DOHH2 (cell line): ENCODE data around the gene PARD6B.
A peak's percentile ranks its signal among the peaks of the same experiment; 100 is the strongest.
"Not testable (repeated sequence)": the region's sequence is repeated elsewhere in the genome, so short reads cannot be mapped to it uniquely, and the experiment has no call there.

ENCODE experiments used
- H3F3A ChIP-seq: fragments of 200-600 bp; sonication (generic), shearing (Covaris generic); 2 replicates; pipeline ENCODE4 v1.6.0; 2016; ENCODE audit warnings: antibody characterized with exemption, mild to moderate bottlenecking; ENCODE audit not compliant: control insufficient read depth, insufficient read depth
- H3K27ac ChIP-seq: fragments of 200-600 bp; sonication (generic); 2 replicates; pipeline ENCODE4 v1.5.1; 2014; ENCODE audit warnings: low read depth, mild to moderate bottlenecking, low read length, moderate library complexity
- H3K27me3 ChIP-seq: fragments of 200-600 bp; sonication (generic); 2 replicates; pipeline ENCODE4 v1.6.1; 2014; ENCODE audit warnings: mild to moderate bottlenecking, low read length, mixed read lengths; ENCODE audit not compliant: control insufficient read depth
- H3K36me3 ChIP-seq: fragments of 200-600 bp; sonication (generic); 2 replicates; pipeline ENCODE4 v1.6.1; 2014; ENCODE audit warnings: mild to moderate bottlenecking, low read length, moderate library complexity, mixed read lengths; ENCODE audit not compliant: control insufficient read depth
- H3K4me1 ChIP-seq: fragments of 200-600 bp; sonication (generic); 2 replicates; pipeline ENCODE4 v1.6.1; 2014; ENCODE audit warnings: mild to moderate bottlenecking, low read length, mixed read lengths; ENCODE audit not compliant: control insufficient read depth
- H3K4me2 ChIP-seq: fragments of 200-600 bp; sonication (generic); 2 replicates; pipeline ENCODE4 v1.6.0; 2014; ENCODE audit warnings: mild to moderate bottlenecking, low read length, moderate library complexity
- H3K4me3 ChIP-seq: fragments of 200-600 bp; sonication (generic); 2 replicates; pipeline ENCODE4 v1.5.1; 2014; ENCODE audit warnings: mild to moderate bottlenecking, low read length, mixed read lengths
- H3K79me2 ChIP-seq: fragments of 200-600 bp; sonication (generic); 2 replicates; pipeline ENCODE4 v1.6.1; 2014; ENCODE audit warnings: mild to moderate bottlenecking, low read length, mixed read lengths; ENCODE audit not compliant: control insufficient read depth
- H3K9me2 ChIP-seq: fragments of 200-600 bp; sonication (generic); replicated peaks from 2 replicates; pipeline ENCODE4 v1.6.1; 2014; ENCODE audit warnings: mild to moderate bottlenecking, low read length, mixed read lengths; ENCODE audit not compliant: control insufficient read depth
- H3K9me3 ChIP-seq: fragments of 200-600 bp; sonication (generic); 2 replicates; pipeline ENCODE4 v1.6.1; 2014; ENCODE audit warnings: antibody characterized with exemption, low read length, mixed read lengths; ENCODE audit not compliant: control insufficient read depth, insufficient read depth
- H4K20me1 ChIP-seq: fragments of 200-600 bp; sonication (generic); 2 replicates; pipeline ENCODE4 v1.6.0; 2014; ENCODE audit warnings: low read depth, mild to moderate bottlenecking, antibody characterized with exemption, low read length, moderate library complexity; ENCODE audit not compliant: control insufficient read depth, insufficient read depth
- EZH2phosphoT487 ChIP-seq: fragments of 200-600 bp; sonication (generic); IDR thresholded peaks from 2 replicates; pipeline ENCODE4 v1.6.1; 2017; ENCODE audit warnings: borderline replicate concordance, mild to moderate bottlenecking, antibody characterized with exemption, low read length, moderate library complexity, mixed read lengths
- TF ChIP-seq, protein P1 (sequence below): fragments of 200-600 bp; sonication (generic); IDR thresholded peaks from one replicate; pipeline ENCODE4 v1.5.1; 2014; ENCODE audit warnings: antibody characterized with exemption, mild to moderate bottlenecking, low read depth, low read length; ENCODE audit not compliant: poor library complexity, severe bottlenecking

PARD6B gene

DNA sequence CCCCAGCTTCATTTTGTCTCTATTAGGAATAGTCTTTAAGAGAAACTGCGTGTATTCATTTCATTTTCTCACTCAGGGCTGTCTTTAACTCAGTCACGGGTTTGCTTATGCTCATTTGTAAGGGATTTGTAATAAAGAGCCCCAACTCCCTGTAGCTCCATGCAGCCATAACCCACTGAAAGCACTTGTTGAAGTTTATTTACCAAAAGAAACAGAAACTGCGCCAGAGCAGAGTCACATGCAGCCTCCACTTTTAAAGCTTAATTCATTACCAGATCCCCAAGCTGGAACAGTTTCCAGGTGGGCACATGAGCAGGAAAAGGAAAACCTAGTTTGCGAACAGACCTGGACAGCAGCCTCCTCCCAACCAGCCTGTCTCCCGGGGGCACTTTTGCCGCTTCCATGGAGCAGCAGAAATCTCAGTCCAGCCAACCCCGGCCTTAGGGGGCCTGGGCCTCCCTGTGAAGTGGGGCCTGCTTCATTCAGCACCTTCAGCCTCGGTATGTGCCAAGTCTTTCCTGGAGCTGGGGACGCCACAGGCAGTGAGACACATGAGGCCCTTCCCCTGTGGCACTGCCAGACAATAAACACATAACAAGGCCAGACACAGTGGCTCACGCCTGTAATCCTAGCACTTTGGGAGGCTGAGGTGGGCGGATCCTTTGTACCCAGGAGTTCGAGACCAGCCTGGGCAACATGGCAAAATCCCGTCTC lies 68.0 kb downstream of the PARD6B start:
- no peak for TF ChIP-seq EZH2phosphoT487
- TF ChIP-seq, protein P1, sequence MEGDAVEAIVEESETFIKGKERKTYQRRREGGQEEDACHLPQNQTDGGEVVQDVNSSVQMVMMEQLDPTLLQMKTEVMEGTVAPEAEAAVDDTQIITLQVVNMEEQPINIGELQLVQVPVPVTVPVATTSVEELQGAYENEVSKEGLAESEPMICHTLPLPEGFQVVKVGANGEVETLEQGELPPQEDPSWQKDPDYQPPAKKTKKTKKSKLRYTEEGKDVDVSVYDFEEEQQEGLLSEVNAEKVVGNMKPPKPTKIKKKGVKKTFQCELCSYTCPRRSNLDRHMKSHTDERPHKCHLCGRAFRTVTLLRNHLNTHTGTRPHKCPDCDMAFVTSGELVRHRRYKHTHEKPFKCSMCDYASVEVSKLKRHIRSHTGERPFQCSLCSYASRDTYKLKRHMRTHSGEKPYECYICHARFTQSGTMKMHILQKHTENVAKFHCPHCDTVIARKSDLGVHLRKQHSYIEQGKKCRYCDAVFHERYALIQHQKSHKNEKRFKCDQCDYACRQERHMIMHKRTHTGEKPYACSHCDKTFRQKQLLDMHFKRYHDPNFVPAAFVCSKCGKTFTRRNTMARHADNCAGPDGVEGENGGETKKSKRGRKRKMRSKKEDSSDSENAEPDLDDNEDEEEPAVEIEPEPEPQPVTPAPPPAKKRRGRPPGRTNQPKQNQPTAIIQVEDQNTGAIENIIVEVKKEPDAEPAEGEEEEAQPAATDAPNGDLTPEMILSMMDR, result no peak
- no peaks in the 10 kb centered on the region for H3K9me2 ChIP-seq
- H3K4me3 ChIP-seq, result peak overlapping the region; percentile 71
- peak overlapping the region; percentile 92 for H3K4me2 ChIP-seq
- H3K27ac ChIP-seq, result peak overlapping the region; percentile 95
- peaks cover 58% of the 10 kb centered on the region for H3F3A ChIP-seq
- H3K27me3 ChIP-seq, result no peaks in the 10 kb centered on the region
- no peaks in the 10 kb centered on the region for H4K20me1 ChIP-seq
- peaks cover 80% of the 10 kb centered on the region for H3K4me1 ChIP-seq
- H3K36me3 ChIP-seq, result peaks cover 81% of the 10 kb centered on the region
- H3K79me2 ChIP-seq, result peaks cover 94% of the 10 kb centered on the region
- no peaks in the 10 kb centered on the region for H3K9me3 ChIP-seq

DNA sequence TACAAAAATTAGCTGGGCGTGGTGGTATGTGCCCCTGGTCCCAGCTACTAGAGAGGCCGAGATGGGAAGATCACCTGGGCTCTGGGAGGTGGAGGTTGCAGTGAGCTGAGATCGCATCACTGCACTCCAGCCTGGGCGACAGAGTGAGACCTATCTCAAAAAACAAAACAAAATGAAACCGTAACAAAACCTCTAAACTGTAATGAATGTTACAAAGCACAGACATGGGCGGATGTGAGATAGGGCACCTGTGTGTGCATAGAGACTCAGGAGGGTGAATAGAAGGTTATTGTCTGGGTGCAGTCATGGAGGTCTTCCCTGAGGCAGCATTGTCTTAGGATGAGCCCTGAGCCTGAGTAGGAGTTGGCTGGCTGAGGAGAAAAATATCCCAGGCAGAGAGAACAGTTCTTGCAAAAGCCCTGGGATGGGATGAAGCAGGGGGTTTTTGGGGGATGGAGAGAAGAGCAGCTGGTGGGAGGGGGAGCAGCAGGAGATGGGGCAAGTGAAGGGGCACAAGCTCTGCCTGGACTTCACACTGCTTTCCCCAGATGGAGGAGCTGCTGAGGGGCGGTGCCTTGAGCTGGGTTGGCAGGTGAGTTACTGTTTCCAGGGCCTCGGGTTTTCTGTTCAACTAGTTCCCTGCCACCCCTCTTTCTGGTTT lies 68.6 kb downstream of the PARD6B start:
- peaks cover 83% of the 10 kb centered on the region for H3K4me1 ChIP-seq
- peaks cover 83% of the 10 kb centered on the region for H3K36me3 ChIP-seq
- peak overlapping the region; percentile 92 for H3K4me2 ChIP-seq
- H3K4me3 ChIP-seq, result peak overlapping the region; percentile 71
- no peaks in the 10 kb centered on the region for H3K27me3 ChIP-seq
- H3K27ac ChIP-seq, result peak overlapping the region; percentile 95
- H4K20me1 ChIP-seq, result no peaks in the 10 kb centered on the region
- H3K79me2 ChIP-seq, result peaks cover 93% of the 10 kb centered on the region
- TF ChIP-seq EZH2phosphoT487, result no peak
- TF ChIP-seq, protein P1, result no peak
- peaks cover 62% of the 10 kb centered on the region for H3F3A ChIP-seq
- no peaks in the 10 kb centered on the region for H3K9me3 ChIP-seq
- H3K9me2 ChIP-seq, result no peaks in the 10 kb centered on the region

DNA sequence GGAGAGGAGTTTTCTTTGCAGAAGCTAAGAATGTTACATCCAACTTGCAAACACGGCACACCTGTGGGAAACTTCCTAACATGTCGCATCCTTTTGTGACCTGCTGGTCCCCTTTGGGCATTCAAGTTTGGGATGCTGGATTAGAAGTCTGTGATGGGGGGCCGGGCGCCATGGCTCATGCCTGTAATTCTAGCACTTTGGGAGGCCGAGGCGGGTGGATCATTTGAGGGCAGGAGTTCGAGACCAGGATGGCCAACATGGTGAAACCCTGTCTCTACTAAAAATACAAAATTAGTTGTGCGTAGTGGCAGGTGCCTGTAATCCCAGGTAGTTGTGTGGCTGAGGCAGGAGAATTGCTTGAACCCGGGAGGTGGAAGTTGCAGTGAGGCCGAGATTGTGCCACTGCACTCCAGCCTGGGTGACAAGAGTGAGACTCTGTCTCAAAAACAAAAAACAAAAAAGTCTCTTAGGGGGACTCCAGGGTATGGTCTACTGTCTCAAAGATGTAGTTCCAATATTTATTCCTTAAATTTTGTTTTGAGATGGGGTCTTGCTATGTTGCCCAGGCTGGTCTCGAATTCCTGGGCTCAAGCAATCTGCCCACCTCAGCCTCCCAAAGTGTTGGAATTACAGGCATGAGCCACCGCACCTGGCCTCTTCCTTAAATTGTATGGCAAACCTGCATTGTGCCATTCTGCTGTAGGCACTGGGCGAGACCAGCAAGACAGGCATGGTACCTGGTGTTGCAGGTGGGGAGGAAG lies 69.8 kb downstream of the PARD6B start:
- not testable (repeated sequence) for H4K20me1 ChIP-seq, H3K9me2 ChIP-seq, H3K27me3 ChIP-seq, H3K9me3 ChIP-seq
- H3K4me2 ChIP-seq, result peak overlapping the region; percentile 92
- peaks cover 95% of the 10 kb centered on the region for H3K4me1 ChIP-seq
- peaks cover 79% of the 10 kb centered on the region for H3K36me3 ChIP-seq
- H3F3A ChIP-seq, result peaks cover 70% of the 10 kb centered on the region
- peak overlapping the region; percentile 71 for H3K4me3 ChIP-seq
- H3K79me2 ChIP-seq, result peaks cover 92% of the 10 kb centered on the region
- H3K27ac ChIP-seq, result peak overlapping the region; percentile 95
